Neural progenitor cell (in vitro differentiated cells): ENCODE data around the gene NAT14.

Source experiments
- EZH2phosphoT487 ChIP-seq: fragments of 200-600 bp; sonication (generic); IDR thresholded peaks from 2 replicates; pipeline ENCODE4 v1.6.1; 2017; ENCODE audit warnings: antibody characterized with exemption
- TF ChIP-seq, protein P1 (sequence below): fragments of 200-600 bp; sonication (generic); IDR thresholded peaks from 2 replicates; pipeline ENCODE4 v1.5.1; 2017; ENCODE audit warnings: antibody characterized with exemption, mild to moderate bottlenecking

GRCh38 chr19:55502197-55502952 lies 17.4 kb downstream of the NAT14 start:
- TF ChIP-seq, protein P1, sequence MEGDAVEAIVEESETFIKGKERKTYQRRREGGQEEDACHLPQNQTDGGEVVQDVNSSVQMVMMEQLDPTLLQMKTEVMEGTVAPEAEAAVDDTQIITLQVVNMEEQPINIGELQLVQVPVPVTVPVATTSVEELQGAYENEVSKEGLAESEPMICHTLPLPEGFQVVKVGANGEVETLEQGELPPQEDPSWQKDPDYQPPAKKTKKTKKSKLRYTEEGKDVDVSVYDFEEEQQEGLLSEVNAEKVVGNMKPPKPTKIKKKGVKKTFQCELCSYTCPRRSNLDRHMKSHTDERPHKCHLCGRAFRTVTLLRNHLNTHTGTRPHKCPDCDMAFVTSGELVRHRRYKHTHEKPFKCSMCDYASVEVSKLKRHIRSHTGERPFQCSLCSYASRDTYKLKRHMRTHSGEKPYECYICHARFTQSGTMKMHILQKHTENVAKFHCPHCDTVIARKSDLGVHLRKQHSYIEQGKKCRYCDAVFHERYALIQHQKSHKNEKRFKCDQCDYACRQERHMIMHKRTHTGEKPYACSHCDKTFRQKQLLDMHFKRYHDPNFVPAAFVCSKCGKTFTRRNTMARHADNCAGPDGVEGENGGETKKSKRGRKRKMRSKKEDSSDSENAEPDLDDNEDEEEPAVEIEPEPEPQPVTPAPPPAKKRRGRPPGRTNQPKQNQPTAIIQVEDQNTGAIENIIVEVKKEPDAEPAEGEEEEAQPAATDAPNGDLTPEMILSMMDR = no peak
- no peak for TF ChIP-seq EZH2phosphoT487
